IMR-90 (cell line): Measurements from ENCODE around the gene BRIP1. TPM values are rescaled to one million over a fixed set of nuclear protein-coding genes. Genes with fewer than 3 reads are reported as not detected.

Source experiments
- ATAC-seq: fragments of 200-7000 bp; cut with Tn5 transposase; 2 replicates; pipeline ENCODE4 v1.9.1; 2020; ENCODE audit warnings: low read depth, mild to moderate bottlenecking, moderate library complexity
- BruUV-seq: library from RNA; stranded (reverse); fragments of 400-500 nt; replicated peaks from 2 replicates; lab custom pipeline; 2021; lab: Mats Ljungman, UMichigan
- CTCF ChIA-PET: fragments of 300-600 bp; formaldehyde crosslinking; extraction: SDS; loops from one replicate; lab custom pipeline; 2021; ENCODE audit warnings: antibody characterized with exemption; lab: Yijun Ruan, JAX
- POLR2A ChIA-PET: fragments of 300-600 bp; sonication (Branson Sonifier 250); formaldehyde crosslinking; loops from one replicate; lab custom pipeline; 2022; ENCODE audit warnings: antibody characterized with exemption; ENCODE audit not compliant: unreplicated experiment; lab: Charles Lee
- DNase-seq: peaks from one replicate; pipeline ENCODE4 v3.0.0; 2013
- H2AFZ ChIP-seq: replicated peaks from 2 replicates; pipeline ENCODE3; 2013; ENCODE audit warnings: low read length, mild to moderate bottlenecking; ENCODE audit not compliant: poor library complexity
- H2AK5ac ChIP-seq: 2 replicates; pipeline ENCODE4 v1.6.1; 2013; ENCODE audit warnings: low read depth, low read length, inconsistent platforms
- H2AK9ac ChIP-seq: replicated peaks from 2 replicates; pipeline ENCODE3; 2013; ENCODE audit warnings: mild to moderate bottlenecking, low read depth, low read length, moderate library complexity; ENCODE audit not compliant: poor library complexity
- H2BK120ac ChIP-seq: 2 replicates; pipeline ENCODE4 v1.6.1; 2013; ENCODE audit warnings: low read depth, low read length, inconsistent platforms
- H2BK15ac ChIP-seq: 3 replicates; pipeline ENCODE4 v1.6.1; 2013; ENCODE audit warnings: low read depth, low read length, inconsistent platforms
- H2BK20ac ChIP-seq: 2 replicates; pipeline ENCODE4 v1.6.1; 2013; ENCODE audit warnings: low read depth, mild to moderate bottlenecking, inconsistent platforms, low read length, moderate library complexity
- H2BK5ac ChIP-seq: 2 replicates; pipeline ENCODE4 v1.6.1; 2013; ENCODE audit warnings: mild to moderate bottlenecking, low read depth, low read length, inconsistent platforms; ENCODE audit not compliant: poor library complexity, severe bottlenecking
- H3K14ac ChIP-seq: replicated peaks from 2 replicates; pipeline ENCODE4 v1.6.1; 2013; ENCODE audit warnings: low read depth, low read length, inconsistent platforms
- H3K18ac ChIP-seq: 2 replicates; pipeline ENCODE4 v1.6.1; 2013; ENCODE audit warnings: low read depth, low read length, control low read depth
- H3K23ac ChIP-seq: 2 replicates; pipeline ENCODE4 v1.6.1; 2013; ENCODE audit warnings: low read depth, low read length, inconsistent platforms
- H3K27ac ChIP-seq: 2 replicates; pipeline ENCODE4 v1.5.1; 2013; ENCODE audit warnings: mild to moderate bottlenecking, control low read depth, low read length; ENCODE audit not compliant: insufficient read depth
- H3K27me3 ChIP-seq: 2 replicates; pipeline ENCODE4 v1.6.1; 2013; ENCODE audit warnings: low read length; ENCODE audit not compliant: control insufficient read depth, insufficient read depth
- H3K36me3 ChIP-seq: 2 replicates; pipeline ENCODE4 v1.6.1; 2013; ENCODE audit warnings: low read length, mixed read lengths; ENCODE audit not compliant: control insufficient read depth, insufficient read depth
- H3K4ac ChIP-seq: 2 replicates; pipeline ENCODE4 v1.6.1; 2013; ENCODE audit warnings: low read depth, low read length, inconsistent platforms
- H3K4me1 ChIP-seq: 2 replicates; pipeline ENCODE4 v1.6.1; 2013; ENCODE audit warnings: low read length, mixed read lengths; ENCODE audit not compliant: control insufficient read depth, insufficient read depth
- H3K4me2 ChIP-seq: 2 replicates; pipeline ENCODE4 v1.6.1; 2013; ENCODE audit warnings: low read depth, mild to moderate bottlenecking, control low read depth, low read length, moderate library complexity
- H3K4me3 ChIP-seq: 2 replicates; pipeline ENCODE4 v1.5.1; 2013; ENCODE audit warnings: low read depth, mild to moderate bottlenecking, control low read depth, low read length, moderate library complexity; ENCODE audit not compliant: insufficient read depth
- H3K56ac ChIP-seq: 2 replicates; pipeline ENCODE4 v1.6.1; 2013; ENCODE audit warnings: low read length, inconsistent platforms; ENCODE audit not compliant: insufficient read depth; ENCODE audit errors: extremely low read depth
- H3K79me1 ChIP-seq, 2 experiments: 2 replicates each; pipeline ENCODE4 v1.6.1; 2013; ENCODE audit warnings: low read length in 2 of 2, inconsistent platforms in 1 of 2, low read depth in 1 of 2
- H3K9ac ChIP-seq: 2 replicates; pipeline ENCODE4 v1.6.1; 2013; ENCODE audit warnings: low read depth, low read length, control low read depth
- H3K9me1 ChIP-seq: 2 replicates; pipeline ENCODE4 v1.6.1; 2013; ENCODE audit warnings: low read length, inconsistent platforms; ENCODE audit not compliant: insufficient read depth
- H3K9me3 ChIP-seq: 2 replicates; pipeline ENCODE4 v1.6.1; 2013; ENCODE audit warnings: low read length; ENCODE audit not compliant: control insufficient read depth, insufficient read depth
- H4K20me1 ChIP-seq: 2 replicates; pipeline ENCODE4 v1.6.1; 2013; ENCODE audit warnings: low read length, inconsistent platforms; ENCODE audit not compliant: insufficient read depth
- H4K5ac ChIP-seq: 2 replicates; pipeline ENCODE4 v1.6.1; 2013; ENCODE audit warnings: mild to moderate bottlenecking, low read depth, low read length, control low read depth
- H4K8ac ChIP-seq, 2 experiments: 2 replicates each; pipeline ENCODE4 v1.6.1; 2013; ENCODE audit warnings: low read depth in 2 of 2, low read length in 2 of 2, control low read depth in 1 of 2, inconsistent platforms in 1 of 2
- H4K91ac ChIP-seq: 2 replicates; pipeline ENCODE4 v1.6.1; 2013; ENCODE audit warnings: low read depth, low read length, inconsistent platforms; ENCODE audit not compliant: insufficient read depth
- BHLHE40 ChIP-seq: fragments of 150-350 bp; IDR thresholded peaks from 2 replicates; pipeline ENCODE4 v1.6.1; 2016; ENCODE audit warnings: mild to moderate bottlenecking, low read depth, low read length
- CEBPB ChIP-seq: IDR thresholded peaks from 2 replicates; pipeline ENCODE4 v1.6.1; 2012; ENCODE audit warnings: low read depth, low read length, improper control_type of control experiment
- CHD1 ChIP-seq: IDR thresholded peaks from 2 replicates; pipeline ENCODE4 v1.6.1; 2012; ENCODE audit warnings: low read depth, low read length, improper control_type of control experiment
- CTCF ChIP-seq: conservative IDR thresholded peaks from 2 replicates; pipeline ENCODE4 v1.5.1; 2012; ENCODE audit warnings: mild to moderate bottlenecking, low read depth, low read length, improper control_type of control experiment
- ELK1 ChIP-seq: fragments of 150-350 bp; IDR thresholded peaks from 2 replicates; pipeline ENCODE4 v1.6.1; 2016; ENCODE audit warnings: low read depth, mild to moderate bottlenecking, low read length, moderate library complexity, borderline replicate concordance
- FOS ChIP-seq: fragments of 150-350 bp; IDR thresholded peaks from 2 replicates; pipeline ENCODE4 v1.6.1; 2016; ENCODE audit warnings: low read depth, low read length
- MAFK ChIP-seq: IDR thresholded peaks from 2 replicates; pipeline ENCODE4 v1.6.1; 2012; ENCODE audit warnings: low read depth, low read length, improper control_type of control experiment
- MAZ ChIP-seq: IDR thresholded peaks from 2 replicates; pipeline ENCODE4 v1.6.1; 2012; ENCODE audit warnings: low read depth, mild to moderate bottlenecking, low read length, improper control_type of control experiment, moderate library complexity, borderline replicate concordance
- MXI1 ChIP-seq: IDR thresholded peaks from 2 replicates; pipeline ENCODE4 v1.6.1; 2012; ENCODE audit warnings: low read depth, mild to moderate bottlenecking, low read length, moderate library complexity, borderline replicate concordance
- NFE2L2 ChIP-seq: fragments of 150-350 bp; IDR thresholded peaks from 2 replicates; pipeline ENCODE4 v1.6.1; 2016; ENCODE audit warnings: low read depth, mild to moderate bottlenecking, low read length
- POLR2A ChIP-seq: IDR thresholded peaks from 2 replicates; pipeline ENCODE4 v1.6.1; 2012; ENCODE audit warnings: mild to moderate bottlenecking, low read depth, low read length
- RAD21 ChIP-seq: IDR thresholded peaks from 2 replicates; pipeline ENCODE4 v1.6.1; 2012; ENCODE audit warnings: low read length, improper control_type of control experiment
- RCOR1 ChIP-seq: IDR thresholded peaks from 2 replicates; pipeline ENCODE4 v1.6.1; 2012; ENCODE audit warnings: mild to moderate bottlenecking, low read length, improper control_type of control experiment; ENCODE audit not compliant: insufficient replicate concordance
- RFX5 ChIP-seq: IDR thresholded peaks from 2 replicates; pipeline ENCODE4 v1.8.0; 2012; ENCODE audit warnings: low read depth, mild to moderate bottlenecking, low read length, moderate library complexity
- SMC3 ChIP-seq: fragments of 150-350 bp; IDR thresholded peaks from 2 replicates; pipeline ENCODE4 v1.6.1; 2016; ENCODE audit warnings: low read depth, mild to moderate bottlenecking, antibody characterized with exemption, low read length, moderate library complexity
- USF2 ChIP-seq: fragments of 150-350 bp; IDR thresholded peaks from 2 replicates; pipeline ENCODE4 v1.6.1; 2017; ENCODE audit warnings: mild to moderate bottlenecking, antibody characterized with exemption, low read length, low read depth
- WGBS, 2 experiments: methylation state at CpG; one replicate each; pipeline versions ENCODE4 v1.1.5 to v1.1.7; 2013; ENCODE audit warnings: missing lambda C conversion rate in 2 of 2; ENCODE audit not compliant: insufficient read length in 1 of 2; ENCODE audit errors: extremely low coverage in 2 of 2; 5-methylcytosine and 5-hydroxymethylcytosine counted together
- dilution Hi-C: fragments of 300-500 bp; cut with HindIII; formaldehyde crosslinking; loops from one replicate; pipeline ENCODE4 v1.14.3; 2018; ENCODE audit warnings: low sequenced_read_pairs; ENCODE audit not compliant: unreplicated experiment
- in situ Hi-C: fragments of 300-500 bp; cut with MboI; formaldehyde crosslinking; loops from 3 replicates; pipeline ENCODE4 v1.14.3; 2019; ENCODE audit warnings: low sequenced_read_pairs, inconsistent platforms, mixed read lengths
- intact Hi-C: fragments of 100-400 bp; cut with micrococcal nuclease; formaldehyde crosslinking; loops from 2 replicates; pipeline ENCODE4 v1.10.0; 2022
- polyA plus RNA-seq, 3 experiments: library from polyadenylated mRNA; depleted of rRNA; stranded (reverse); fragments of >200 nt; gene quantifications; 2 replicates each; pipeline ENCODE4 v1.2.3, GENCODE V29; 2012; ENCODE audit warnings: low replicate concordance in 1 of 3
- total RNA-seq: library from RNA; depleted of rRNA; stranded (reverse); fragments of >200 nt; gene quantifications from 2 replicates; pipeline ENCODE4 v1.2.3, GENCODE V29; 2012

The BRIP1 gene
- total and polyA plus RNA-seq, 2 of the 4 experiments (the other 2 are of a cell fraction) = 6.1 to 19.7 TPM

- H4K20me1 ChIP-seq = no peaks in the 10 kb centered on the region
- no peaks in the 10 kb centered on the region for H3K9me3 ChIP-seq
- ChIA-PET POLR2A (no interaction called here), CTCF (no interaction called here)
- no peak overlapping the region for H3K27ac ChIP-seq
- H3K18ac ChIP-seq = no peak overlapping the region
- H3K23ac ChIP-seq = no peak overlapping the region
- no peak overlapping the region for H2AK5ac ChIP-seq
- H3K56ac ChIP-seq = no peak overlapping the region
- no peak overlapping the region for H2BK20ac ChIP-seq
- intact Hi-C loops (no loop called here), dilution Hi-C loops (no loop called here), in situ Hi-C loops (no loop called here)
- no peak overlapping the region for H3K4me2 ChIP-seq
- no peak overlapping the region for H3K14ac ChIP-seq
- H2BK15ac ChIP-seq = no peak overlapping the region
- no peak overlapping the region for H2BK120ac ChIP-seq
- WGBS, 2 experiments = no CpG with 5 or more reads among the region's 2 CpGs
- no peak for DNase-seq
- no peak for ATAC-seq
- no peak overlapping the region for H4K5ac ChIP-seq
- no peak overlapping the region for H3K9ac ChIP-seq
- BruUV-seq = no TSS peak
- no peak overlapping the region for H3K4ac ChIP-seq
- H3K36me3 ChIP-seq = no peaks in the 10 kb centered on the region
- H3K4me1 ChIP-seq = peaks cover 4% of the 10 kb centered on the region; the same call in 1 of the 2 replicates
- no peak overlapping the region for H4K91ac ChIP-seq
- H2BK5ac ChIP-seq = no peak overlapping the region
- no peak for TF ChIP-seq RCOR1
- TF ChIP-seq MAFK = no peak
- TF ChIP-seq RAD21 = no peak
- TF ChIP-seq MXI1 = no peak
- TF ChIP-seq CEBPB = no peak
- no peak for TF ChIP-seq CHD1
- TF ChIP-seq POLR2A = no peak
- TF ChIP-seq CTCF = no peak
- no peak for TF ChIP-seq USF2
- no peak for TF ChIP-seq ELK1
- TF ChIP-seq SMC3 = no peak
- TF ChIP-seq MAZ = no peak
- no peak for TF ChIP-seq BHLHE40
- TF ChIP-seq FOS = no peak
- TF ChIP-seq NFE2L2 = no peak
- no peak for TF ChIP-seq RFX5
- no peaks in the 10 kb centered on the region for H3K27me3 ChIP-seq
- H2AK9ac ChIP-seq = no peak overlapping the region
- no peak overlapping the region for H3K4me3 ChIP-seq
- H3K79me1 ChIP-seq = peaks cover 0 to 24% of the 10 kb centered on the region in 2 experiments; a peak in 2 of 4 replicates
- no peak overlapping the region for H4K8ac ChIP-seq
- no peak overlapping the region for H2AFZ ChIP-seq
- peaks cover 3% of the 10 kb centered on the region; the same call in 1 of the 2 replicates for H3K9me1 ChIP-seq
These were observed 50.6 kb downstream of the BRIP1 start for GRCh38 chr17:61812747-61813146.
